ENCODE results near the gene GGA2.

The GGA2 gene

GRCh38 chr16:23520500-23520899, 10.2 kb upstream of the GGA2 start (continued):
- TF ChIP-seq ZBTB44 (tag by site-specific recombination; IDR thresholded peaks at IDR 0.05) (no peak), ZNF510 (tag by site-specific recombination; IDR thresholded peaks at IDR 0.05; ENCODE audit: insufficient replicate concordance) (no peak), ZNF596 (tag by site-specific recombination; IDR thresholded peaks at IDR 0.05) (no peak), ZNF121 (tag by site-specific recombination; IDR thresholded peaks at IDR 0.05) (no peak)

DNA sequence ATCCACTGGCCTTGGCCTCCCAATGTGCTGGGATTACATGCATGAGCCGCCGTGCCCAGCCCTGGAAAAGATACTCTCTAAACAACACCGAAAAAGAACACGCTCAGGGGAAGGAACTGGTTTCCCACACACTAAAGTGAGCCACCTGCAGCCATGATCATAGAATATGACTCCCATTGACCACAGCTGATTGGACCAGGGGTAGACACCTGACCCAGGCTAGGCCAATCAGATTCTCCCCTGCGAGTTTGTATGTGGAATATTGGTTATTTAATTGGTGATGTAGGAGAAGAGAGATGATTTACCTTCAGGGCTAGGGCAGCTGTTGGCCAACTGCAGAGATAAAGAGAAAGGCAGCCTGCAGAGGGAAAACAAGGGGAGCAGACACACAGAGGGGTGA, 9.0 kb upstream of the GGA2 start:
- H3K4me1 ChIP-seq (ENCODE audit: control insufficient read depth, insufficient read depth, low read length) = no peaks in the 10 kb centered on the region
- H3K4me3 ChIP-seq (ENCODE audit: low read depth, low read length) = no peak overlapping the region
- ChIA-PET POLR2A (no interaction called here), CTCF (interaction anchor here (0.6 kb wide), 1 partner anchor 31 kb away, joined by 5 read pairs; no protein-coding TSS in a partner anchor)
- H3K36me3 ChIP-seq (ENCODE audit: control insufficient read depth in 2 of 2, insufficient read depth in 1 of 2, low read length in 2 of 2) = peaks cover 4 to 39% of the 10 kb centered on the region in 2 experiments; a peak in 2 of 3 replicates
- H3K27ac ChIP-seq (ENCODE audit: extremely low read depth, low read depth, low read length) = no peak overlapping the region
- no peak for TF ChIP-seq ZNF416 (tag by site-specific recombination; IDR thresholded peaks at IDR 0.05)
- TF ChIP-seq ZNF677 (tag by site-specific recombination; IDR thresholded peaks at IDR 0.05) = no peak
- H3K9me3 ChIP-seq (ENCODE audit: control insufficient read depth, insufficient read depth, low read depth, low read length) = no peaks in the 10 kb centered on the region

- no peaks in the 10 kb centered on the region for H3K9me3 ChIP-seq (ENCODE audit: control insufficient read depth, insufficient read depth, low read depth, low read length)
- ChIA-PET POLR2A (no interaction called here), CTCF (no interaction called here)
- no peak overlapping the region for H3K27ac ChIP-seq (ENCODE audit: extremely low read depth, low read depth, low read length)
- H3K4me1 ChIP-seq (ENCODE audit: control insufficient read depth, insufficient read depth, low read length) = no peaks in the 10 kb centered on the region
- TF ChIP-seq KLF1 (tag by site-specific recombination; IDR thresholded peaks at IDR 0.05) = peak; percentile 82
- TF ChIP-seq KLF10 (tag by site-specific recombination; IDR thresholded peaks at IDR 0.05) = 0 out of 2 replicates have a peak, but pooled peaks have one; percentile 19
- no peak for TF ChIP-seq INSM2 (tag by site-specific recombination; IDR thresholded peaks at IDR 0.05)
- TF ChIP-seq, protein P1, sequence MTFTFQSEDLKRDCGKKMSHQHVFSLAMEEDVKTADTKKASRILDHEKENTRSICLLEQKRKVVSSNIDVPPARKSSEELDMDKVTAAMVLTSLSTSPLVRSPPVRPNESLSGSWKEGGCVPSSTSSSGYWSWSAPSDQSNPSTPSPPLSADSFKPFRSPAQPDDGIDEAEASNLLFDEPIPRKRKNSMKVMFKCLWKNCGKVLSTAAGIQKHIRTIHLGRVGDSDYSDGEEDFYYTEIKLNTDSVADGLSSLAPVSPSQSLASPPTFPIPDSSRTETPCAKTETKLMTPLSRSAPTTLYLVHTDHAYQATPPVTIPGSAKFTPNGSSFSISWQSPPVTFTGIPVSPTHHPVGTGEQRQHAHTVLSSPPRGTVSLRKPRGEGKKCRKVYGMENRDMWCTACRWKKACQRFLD (tag by site-specific recombination; IDR thresholded peaks at IDR 0.05) = no peak
- TF ChIP-seq SALL2 (tag by site-specific recombination; IDR thresholded peaks at IDR 0.05; ENCODE audit: borderline replicate concordance) = no peak
- no peak for TF ChIP-seq GLIS2 (tag by site-specific recombination; IDR thresholded peaks at IDR 0.05)
- TF ChIP-seq SP7 (tag by site-specific recombination; IDR thresholded peaks at IDR 0.05) = 0 out of 2 replicates have a peak, but pooled peaks have one; percentile 12
- TF ChIP-seq ZNF449 (tag by site-specific recombination; IDR thresholded peaks at IDR 0.05) = no peak
- TF ChIP-seq ELK4 (IDR thresholded peaks at IDR 0.05; ENCODE audit: borderline replicate concordance, low read depth, low read length) = no peak
- TF ChIP-seq PRDM4 (tag by site-specific recombination; IDR thresholded peaks at IDR 0.05) = no peak
- TF ChIP-seq ZEB2 (tag by site-specific recombination; IDR thresholded peaks at IDR 0.05) = no peak
- TF ChIP-seq ZNF623 (tag by site-specific recombination; IDR thresholded peaks at IDR 0.05) = no peak
- TF ChIP-seq ZNF146 (tag by site-specific recombination; IDR thresholded peaks at IDR 0.05) = no peak
- no peak for TF ChIP-seq ZNF175 (tag by site-specific recombination; IDR thresholded peaks at IDR 0.05)
- peaks cover 4 to 31% of the 10 kb centered on the region in 2 experiments; a peak in 2 of 3 replicates for H3K36me3 ChIP-seq (ENCODE audit: control insufficient read depth in 2 of 2, insufficient read depth in 1 of 2, low read length in 2 of 2)
- H3K4me3 ChIP-seq (ENCODE audit: low read depth, low read length) = no peak overlapping the region
Measured at GRCh38 chr16:23518435-23518891, 8.2 kb upstream of the GGA2 start.

Measured in HEK293 (cell line).